IMR-90 (cell line): ENCODE results near the gene SMYD5. TPM values are rescaled to one million over a fixed set of nuclear protein-coding genes. Genes with fewer than 3 reads are reported as not detected.

Experiments used
- ATAC-seq: fragments of 200-7000 bp; cut with Tn5 transposase; 2 replicates; pipeline ENCODE4 v1.9.1; 2020; ENCODE audit warnings: low read depth, mild to moderate bottlenecking, moderate library complexity
- BruUV-seq: library from RNA; stranded (reverse); fragments of 400-500 nt; replicated peaks from 2 replicates; lab custom pipeline; 2021; lab: Mats Ljungman, UMichigan
- CTCF ChIA-PET: fragments of 300-600 bp; formaldehyde crosslinking; extraction: SDS; loops from one replicate; lab custom pipeline; 2021; ENCODE audit warnings: antibody characterized with exemption; lab: Yijun Ruan, JAX
- POLR2A ChIA-PET: fragments of 300-600 bp; sonication (Branson Sonifier 250); formaldehyde crosslinking; loops from one replicate; lab custom pipeline; 2022; ENCODE audit warnings: antibody characterized with exemption; ENCODE audit not compliant: unreplicated experiment; lab: Charles Lee
- DNase-seq: peaks from one replicate; pipeline ENCODE4 v3.0.0; 2013
- H2AFZ ChIP-seq: replicated peaks from 2 replicates; pipeline ENCODE3; 2013; ENCODE audit warnings: low read length, mild to moderate bottlenecking; ENCODE audit not compliant: poor library complexity
- H2AK5ac ChIP-seq: 2 replicates; pipeline ENCODE4 v1.6.1; 2013; ENCODE audit warnings: low read depth, low read length, inconsistent platforms
- H2AK9ac ChIP-seq: replicated peaks from 2 replicates; pipeline ENCODE3; 2013; ENCODE audit warnings: mild to moderate bottlenecking, low read depth, low read length, moderate library complexity; ENCODE audit not compliant: poor library complexity
- H2BK120ac ChIP-seq: 2 replicates; pipeline ENCODE4 v1.6.1; 2013; ENCODE audit warnings: low read depth, low read length, inconsistent platforms
- H2BK15ac ChIP-seq: 3 replicates; pipeline ENCODE4 v1.6.1; 2013; ENCODE audit warnings: low read depth, low read length, inconsistent platforms
- H2BK20ac ChIP-seq: 2 replicates; pipeline ENCODE4 v1.6.1; 2013; ENCODE audit warnings: low read depth, mild to moderate bottlenecking, inconsistent platforms, low read length, moderate library complexity
- H2BK5ac ChIP-seq: 2 replicates; pipeline ENCODE4 v1.6.1; 2013; ENCODE audit warnings: mild to moderate bottlenecking, low read depth, low read length, inconsistent platforms; ENCODE audit not compliant: poor library complexity, severe bottlenecking
- H3K14ac ChIP-seq: replicated peaks from 2 replicates; pipeline ENCODE4 v1.6.1; 2013; ENCODE audit warnings: low read depth, low read length, inconsistent platforms
- H3K18ac ChIP-seq: 2 replicates; pipeline ENCODE4 v1.6.1; 2013; ENCODE audit warnings: low read depth, low read length, control low read depth
- H3K23ac ChIP-seq: 2 replicates; pipeline ENCODE4 v1.6.1; 2013; ENCODE audit warnings: low read depth, low read length, inconsistent platforms
- H3K27ac ChIP-seq: 2 replicates; pipeline ENCODE4 v1.5.1; 2013; ENCODE audit warnings: mild to moderate bottlenecking, control low read depth, low read length; ENCODE audit not compliant: insufficient read depth
- H3K27me3 ChIP-seq: 2 replicates; pipeline ENCODE4 v1.6.1; 2013; ENCODE audit warnings: low read length; ENCODE audit not compliant: control insufficient read depth, insufficient read depth
- H3K36me3 ChIP-seq: 2 replicates; pipeline ENCODE4 v1.6.1; 2013; ENCODE audit warnings: low read length, mixed read lengths; ENCODE audit not compliant: control insufficient read depth, insufficient read depth
- H3K4ac ChIP-seq: 2 replicates; pipeline ENCODE4 v1.6.1; 2013; ENCODE audit warnings: low read depth, low read length, inconsistent platforms
- H3K4me1 ChIP-seq: 2 replicates; pipeline ENCODE4 v1.6.1; 2013; ENCODE audit warnings: low read length, mixed read lengths; ENCODE audit not compliant: control insufficient read depth, insufficient read depth
- H3K4me2 ChIP-seq: 2 replicates; pipeline ENCODE4 v1.6.1; 2013; ENCODE audit warnings: low read depth, mild to moderate bottlenecking, control low read depth, low read length, moderate library complexity
- H3K4me3 ChIP-seq: 2 replicates; pipeline ENCODE4 v1.5.1; 2013; ENCODE audit warnings: low read depth, mild to moderate bottlenecking, control low read depth, low read length, moderate library complexity; ENCODE audit not compliant: insufficient read depth
- H3K56ac ChIP-seq: 2 replicates; pipeline ENCODE4 v1.6.1; 2013; ENCODE audit warnings: low read length, inconsistent platforms; ENCODE audit not compliant: insufficient read depth; ENCODE audit errors: extremely low read depth
- H3K79me1 ChIP-seq, 2 experiments: 2 replicates each; pipeline ENCODE4 v1.6.1; 2013; ENCODE audit warnings: low read length in 2 of 2, inconsistent platforms in 1 of 2, low read depth in 1 of 2
- H3K9ac ChIP-seq: 2 replicates; pipeline ENCODE4 v1.6.1; 2013; ENCODE audit warnings: low read depth, low read length, control low read depth
- H3K9me1 ChIP-seq: 2 replicates; pipeline ENCODE4 v1.6.1; 2013; ENCODE audit warnings: low read length, inconsistent platforms; ENCODE audit not compliant: insufficient read depth
- H3K9me3 ChIP-seq: 2 replicates; pipeline ENCODE4 v1.6.1; 2013; ENCODE audit warnings: low read length; ENCODE audit not compliant: control insufficient read depth, insufficient read depth
- H4K20me1 ChIP-seq: 2 replicates; pipeline ENCODE4 v1.6.1; 2013; ENCODE audit warnings: low read length, inconsistent platforms; ENCODE audit not compliant: insufficient read depth
- H4K5ac ChIP-seq: 2 replicates; pipeline ENCODE4 v1.6.1; 2013; ENCODE audit warnings: mild to moderate bottlenecking, low read depth, low read length, control low read depth
- H4K8ac ChIP-seq, 2 experiments: 2 replicates each; pipeline ENCODE4 v1.6.1; 2013; ENCODE audit warnings: low read depth in 2 of 2, low read length in 2 of 2, control low read depth in 1 of 2, inconsistent platforms in 1 of 2
- H4K91ac ChIP-seq: 2 replicates; pipeline ENCODE4 v1.6.1; 2013; ENCODE audit warnings: low read depth, low read length, inconsistent platforms; ENCODE audit not compliant: insufficient read depth
- CEBPB ChIP-seq: IDR thresholded peaks from 2 replicates; pipeline ENCODE4 v1.6.1; 2012; ENCODE audit warnings: low read depth, low read length, improper control_type of control experiment
- RCOR1 ChIP-seq: IDR thresholded peaks from 2 replicates; pipeline ENCODE4 v1.6.1; 2012; ENCODE audit warnings: mild to moderate bottlenecking, low read length, improper control_type of control experiment; ENCODE audit not compliant: insufficient replicate concordance
- WGBS, 2 experiments: methylation state at CpG; one replicate each; pipeline versions ENCODE4 v1.1.5 to v1.1.7; 2013; ENCODE audit warnings: missing lambda C conversion rate in 2 of 2; ENCODE audit not compliant: insufficient read length in 1 of 2; ENCODE audit errors: extremely low coverage in 2 of 2; 5-methylcytosine and 5-hydroxymethylcytosine counted together
- dilution Hi-C: fragments of 300-500 bp; cut with HindIII; formaldehyde crosslinking; loops from one replicate; pipeline ENCODE4 v1.14.3; 2018; ENCODE audit warnings: low sequenced_read_pairs; ENCODE audit not compliant: unreplicated experiment
- in situ Hi-C: fragments of 300-500 bp; cut with MboI; formaldehyde crosslinking; loops from 3 replicates; pipeline ENCODE4 v1.14.3; 2019; ENCODE audit warnings: low sequenced_read_pairs, inconsistent platforms, mixed read lengths
- intact Hi-C: fragments of 100-400 bp; cut with micrococcal nuclease; formaldehyde crosslinking; loops from 2 replicates; pipeline ENCODE4 v1.10.0; 2022
- polyA plus RNA-seq, 3 experiments: library from polyadenylated mRNA; depleted of rRNA; stranded (reverse); fragments of >200 nt; gene quantifications; 2 replicates each; pipeline ENCODE4 v1.2.3, GENCODE V29; 2012; ENCODE audit warnings: low replicate concordance in 1 of 3
- total RNA-seq: library from RNA; depleted of rRNA; stranded (reverse); fragments of >200 nt; gene quantifications from 2 replicates; pipeline ENCODE4 v1.2.3, GENCODE V29; 2012

SMYD5 gene
- total and polyA plus RNA-seq, 2 of the 4 experiments (the other 2 are of a cell fraction) = 17.8 to 19.7 TPM

- ATAC-seq (peak; percentile 37; the same call in 1 of the 2 replicates), DNase-seq (peak; percentile 73)
- H3K56ac ChIP-seq = no peak overlapping the region
- H2BK5ac ChIP-seq = no peak overlapping the region
- ChIA-PET CTCF (interaction anchor here (1.2 kb wide), 1 partner anchor 25 kb away, joined by 5 read pairs; no protein-coding TSS in a partner anchor), POLR2A (no interaction called here)
- peak; percentile 56; the same call in 1 of the 2 replicates for TF ChIP-seq CEBPB
- no peak for TF ChIP-seq RCOR1
- no peak overlapping the region for H2BK15ac ChIP-seq
- BruUV-seq = no TSS peak
- no peak overlapping the region for H2AK5ac ChIP-seq
- H3K9ac ChIP-seq = no peak overlapping the region
- H2BK120ac ChIP-seq = no peak overlapping the region
- no peak overlapping the region for H2AK9ac ChIP-seq
- no peak overlapping the region for H3K27ac ChIP-seq
- peaks cover 32% of the 10 kb centered on the region for H3K36me3 ChIP-seq
- H4K8ac ChIP-seq = no peak overlapping the region
- H2AFZ ChIP-seq = no peak overlapping the region
- no peak overlapping the region for H4K5ac ChIP-seq
- H3K4me3 ChIP-seq = no peak overlapping the region
- WGBS, 2 experiments = no CpG with 5 or more reads among the region's 3 CpGs
- dilution Hi-C loops (no loop called here), intact Hi-C loops (no loop called here), in situ Hi-C loops (no loop called here)
- no peak overlapping the region for H4K91ac ChIP-seq
- H3K14ac ChIP-seq = no peak overlapping the region
- H3K9me3 ChIP-seq = no peaks in the 10 kb centered on the region
- no peak overlapping the region for H3K18ac ChIP-seq
- peaks cover 31 to 75% of the 10 kb centered on the region in 2 experiments for H3K79me1 ChIP-seq
- H3K9me1 ChIP-seq = peaks cover 10% of the 10 kb centered on the region
- no peak overlapping the region for H3K4me2 ChIP-seq
- peaks cover 3% of the 10 kb centered on the region for H3K4me1 ChIP-seq
- no peak overlapping the region for H2BK20ac ChIP-seq
- H3K4ac ChIP-seq = no peak overlapping the region
- peaks cover 76% of the 10 kb centered on the region for H4K20me1 ChIP-seq
- no peaks in the 10 kb centered on the region for H3K27me3 ChIP-seq
- H3K23ac ChIP-seq = no peak overlapping the region
These were observed 25.7 kb downstream of the SMYD5 start for GRCh38 chr2:73239776-73240175.
